WTC11 (cell line): Measurements from ENCODE around the gene CLDN5. TPM values are rescaled to one million over a fixed set of nuclear protein-coding genes. Genes with fewer than 3 reads are reported as not detected.

Source experiments
- ATAC-seq: fragments of 200-7000 bp; cut with Tn5 transposase; 2 replicates; pipeline ENCODE4 v1.10.0; 2021; ENCODE audit warnings: mild to moderate bottlenecking, moderate library complexity
- CTCF ChIA-PET: fragments of 300-600 bp; sonication (Branson Sonifier 250); formaldehyde crosslinking; loops from one replicate; lab custom pipeline; 2021; ENCODE audit warnings: antibody characterized with exemption; lab: Charles Lee
- POLR2A ChIA-PET: fragments of 350-600 bp; sonication (Branson Sonifier 250); formaldehyde crosslinking; loops from one replicate; lab custom pipeline; 2021; ENCODE audit warnings: antibody characterized with exemption; lab: Charles Lee
- DNase-seq: peaks from one replicate; pipeline ENCODE4 v3.0.0; 2021; ENCODE audit warnings: low spot score
- H3K27ac Mint-ChIP-seq: 2 replicates; pipeline ENCODE4 v1.8.0; 2021; ENCODE audit warnings: mixed read lengths
- H3K27me3 Mint-ChIP-seq: 2 replicates; pipeline ENCODE4 v1.8.0; 2021; ENCODE audit warnings: low read depth, mild to moderate bottlenecking, moderate library complexity, mixed read lengths
- H3K36me3 Mint-ChIP-seq: 2 replicates; pipeline ENCODE4 v1.8.0; 2021; ENCODE audit warnings: mixed read lengths
- H3K4me1 Mint-ChIP-seq: 2 replicates; pipeline ENCODE4 v1.8.0; 2022; ENCODE audit warnings: mixed read lengths
- H3K4me3 Mint-ChIP-seq: 2 replicates; pipeline ENCODE4 v1.8.0; 2021; ENCODE audit warnings: mild to moderate bottlenecking, moderate library complexity, mixed read lengths
- H3K9me3 Mint-ChIP-seq: 2 replicates; pipeline ENCODE4 v1.8.0; 2021; ENCODE audit warnings: mixed read lengths
- EMX1 ChIP-seq: fragments of 250-450 bp; sonication (Bioruptor Pico); IDR thresholded peaks from 2 replicates; pipeline ENCODE4 v1.8.0; 2021; ENCODE audit warnings: mild to moderate bottlenecking
- ESRRA ChIP-seq: sonication (generic); formaldehyde crosslinking; IDR thresholded peaks from 2 replicates; pipeline ENCODE4 v1.8.1; 2022; ENCODE audit warnings: mild to moderate bottlenecking, missing genetic modification reagents, borderline replicate concordance
- FOXK1 ChIP-seq: sonication (generic); formaldehyde crosslinking; IDR thresholded peaks from 2 replicates; pipeline ENCODE4 v1.8.0; 2022; ENCODE audit warnings: mild to moderate bottlenecking, moderate library complexity, missing genetic modification reagents
- JUN ChIP-seq: sonication (generic); formaldehyde crosslinking; IDR thresholded peaks from 2 replicates; pipeline ENCODE4 v1.8.0; 2023; ENCODE audit warnings: mild to moderate bottlenecking, missing genetic modification reagents
- NR1H2 ChIP-seq: sonication (generic); formaldehyde crosslinking; IDR thresholded peaks from 2 replicates; pipeline ENCODE4 v1.9.0; 2021; ENCODE audit warnings: mild to moderate bottlenecking, moderate library complexity, missing genetic modification reagents
- SMAD3 ChIP-seq: sonication (generic); formaldehyde crosslinking; IDR thresholded peaks from 2 replicates; pipeline ENCODE4 v1.8.0; 2022; ENCODE audit warnings: missing genetic modification reagents, mild to moderate bottlenecking, borderline replicate concordance
- SP1 ChIP-seq: sonication (generic); formaldehyde crosslinking; conservative IDR thresholded peaks from 2 replicates; pipeline ENCODE4 v1.8.1; 2022; ENCODE audit warnings: missing genetic modification reagents
- TP53 ChIP-seq: sonication (generic); formaldehyde crosslinking; IDR thresholded peaks from 2 replicates; pipeline ENCODE4 v1.8.1; 2023; ENCODE audit warnings: mild to moderate bottlenecking, missing genetic modification reagents
- ZBTB21 ChIP-seq: sonication (generic); formaldehyde crosslinking; IDR thresholded peaks from 2 replicates; pipeline ENCODE4 v1.8.1; 2023; ENCODE audit warnings: mild to moderate bottlenecking, missing genetic modification reagents, borderline replicate concordance
- total RNA-seq: library from RNA; stranded (reverse); gene quantifications from 3 replicates; pipeline ENCODE4 v1.2.3, GENCODE V29; 2021
- TF ChIP-seq, protein P1 (sequence below): sonication (generic); formaldehyde crosslinking; IDR thresholded peaks from 2 replicates; pipeline ENCODE4 v1.8.1; 2023; ENCODE audit warnings: mild to moderate bottlenecking, missing genetic modification reagents
- TF ChIP-seq, protein P2 (sequence below): fragments of 200-600 bp; IDR thresholded peaks from 2 replicates; pipeline ENCODE4 v1.8.0; 2022; ENCODE audit warnings: antibody characterized with exemption
- TF ChIP-seq, protein P3 (sequence below): sonication (generic); formaldehyde crosslinking; IDR thresholded peaks from 2 replicates; pipeline ENCODE4 v1.8.0; 2022; ENCODE audit warnings: mild to moderate bottlenecking, missing genetic modification reagents
- TF ChIP-seq, protein P4 (sequence below): sonication (generic); formaldehyde crosslinking; IDR thresholded peaks from 2 replicates; pipeline ENCODE4 v1.8.0; 2022; ENCODE audit warnings: mild to moderate bottlenecking, missing genetic modification reagents
- TF ChIP-seq, protein P5 (sequence below): sonication (generic); formaldehyde crosslinking; conservative IDR thresholded peaks from 2 replicates; pipeline ENCODE4 v1.8.1; 2023; ENCODE audit warnings: mild to moderate bottlenecking, low read depth, missing genetic modification reagents, moderate library complexity
- TF ChIP-seq, protein P6 (sequence below): sonication (generic); formaldehyde crosslinking; IDR thresholded peaks from 2 replicates; pipeline ENCODE4 v1.8.1; 2023; ENCODE audit warnings: mild to moderate bottlenecking, missing genetic modification reagents, moderate library complexity
- TF ChIP-seq, protein P7 (sequence below): sonication (generic); formaldehyde crosslinking; IDR thresholded peaks from 2 replicates; pipeline ENCODE4 v1.8.1; 2022; ENCODE audit warnings: missing genetic modification reagents, borderline replicate concordance
- TF ChIP-seq, protein P8 (sequence below): sonication (generic); formaldehyde crosslinking; IDR thresholded peaks from 2 replicates; pipeline ENCODE4 v1.8.1; 2023; ENCODE audit warnings: mild to moderate bottlenecking, missing genetic modification reagents, moderate library complexity

The CLDN5 gene
- total RNA-seq, 1 experiment from 2014 or later = 1.0 TPM

DNA sequence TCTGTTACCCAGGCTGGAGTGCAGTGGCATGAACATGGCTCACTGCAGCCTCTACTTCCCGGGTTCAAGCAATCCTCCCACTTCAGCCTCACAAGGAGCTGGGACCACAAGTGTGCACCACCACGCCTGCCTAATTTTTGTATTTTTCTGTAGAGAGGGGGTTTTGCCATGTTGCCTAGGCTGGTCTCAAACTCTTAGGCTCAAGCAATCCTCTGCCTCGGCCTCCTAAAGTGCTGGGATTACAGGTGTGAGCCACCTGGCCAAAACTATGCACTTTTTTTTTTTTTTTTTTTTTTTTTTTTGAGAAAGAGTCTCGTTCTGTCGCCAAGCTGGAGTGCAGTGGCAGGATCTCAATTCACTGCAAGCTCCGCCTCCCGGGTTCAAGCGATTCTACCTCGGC lies 12.4 kb upstream of the CLDN5 start:
- POLR2A ChIA-PET = no interaction called here
- Mint-ChIP-seq H3K4me3 (no peak overlapping the region), H3K27ac (no peak overlapping the region), H3K36me3 (no peaks in the 10 kb centered on the region), H3K27me3 (no peaks in the 10 kb centered on the region; the same call in 1 of the 2 replicates), H3K9me3 (no peaks in the 10 kb centered on the region), H3K4me1 (no peaks in the 10 kb centered on the region; the same call in 1 of the 2 replicates)
- no peak for ATAC-seq
- CTCF ChIA-PET = interaction anchor here (1.5 to 3.2 kb wide), 2 partner anchors 93 to 105 kb away, joined by 3 to 8 read pairs; no protein-coding TSS in a partner anchor
- no peak for DNase-seq
- TF ChIP-seq SMAD3 (CRISPR knock-in tag) = no peak
- TF ChIP-seq, protein P1, sequence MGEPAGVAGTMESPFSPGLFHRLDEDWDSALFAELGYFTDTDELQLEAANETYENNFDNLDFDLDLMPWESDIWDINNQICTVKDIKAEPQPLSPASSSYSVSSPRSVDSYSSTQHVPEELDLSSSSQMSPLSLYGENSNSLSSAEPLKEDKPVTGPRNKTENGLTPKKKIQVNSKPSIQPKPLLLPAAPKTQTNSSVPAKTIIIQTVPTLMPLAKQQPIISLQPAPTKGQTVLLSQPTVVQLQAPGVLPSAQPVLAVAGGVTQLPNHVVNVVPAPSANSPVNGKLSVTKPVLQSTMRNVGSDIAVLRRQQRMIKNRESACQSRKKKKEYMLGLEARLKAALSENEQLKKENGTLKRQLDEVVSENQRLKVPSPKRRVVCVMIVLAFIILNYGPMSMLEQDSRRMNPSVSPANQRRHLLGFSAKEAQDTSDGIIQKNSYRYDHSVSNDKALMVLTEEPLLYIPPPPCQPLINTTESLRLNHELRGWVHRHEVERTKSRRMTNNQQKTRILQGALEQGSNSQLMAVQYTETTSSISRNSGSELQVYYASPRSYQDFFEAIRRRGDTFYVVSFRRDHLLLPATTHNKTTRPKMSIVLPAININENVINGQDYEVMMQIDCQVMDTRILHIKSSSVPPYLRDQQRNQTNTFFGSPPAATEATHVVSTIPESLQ (CRISPR knock-in tag) = no peak
- no peak for TF ChIP-seq EMX1 (CRISPR knock-in tag)
- TF ChIP-seq, protein P2, sequence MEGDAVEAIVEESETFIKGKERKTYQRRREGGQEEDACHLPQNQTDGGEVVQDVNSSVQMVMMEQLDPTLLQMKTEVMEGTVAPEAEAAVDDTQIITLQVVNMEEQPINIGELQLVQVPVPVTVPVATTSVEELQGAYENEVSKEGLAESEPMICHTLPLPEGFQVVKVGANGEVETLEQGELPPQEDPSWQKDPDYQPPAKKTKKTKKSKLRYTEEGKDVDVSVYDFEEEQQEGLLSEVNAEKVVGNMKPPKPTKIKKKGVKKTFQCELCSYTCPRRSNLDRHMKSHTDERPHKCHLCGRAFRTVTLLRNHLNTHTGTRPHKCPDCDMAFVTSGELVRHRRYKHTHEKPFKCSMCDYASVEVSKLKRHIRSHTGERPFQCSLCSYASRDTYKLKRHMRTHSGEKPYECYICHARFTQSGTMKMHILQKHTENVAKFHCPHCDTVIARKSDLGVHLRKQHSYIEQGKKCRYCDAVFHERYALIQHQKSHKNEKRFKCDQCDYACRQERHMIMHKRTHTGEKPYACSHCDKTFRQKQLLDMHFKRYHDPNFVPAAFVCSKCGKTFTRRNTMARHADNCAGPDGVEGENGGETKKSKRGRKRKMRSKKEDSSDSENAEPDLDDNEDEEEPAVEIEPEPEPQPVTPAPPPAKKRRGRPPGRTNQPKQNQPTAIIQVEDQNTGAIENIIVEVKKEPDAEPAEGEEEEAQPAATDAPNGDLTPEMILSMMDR = no peak
- TF ChIP-seq, protein P3, sequence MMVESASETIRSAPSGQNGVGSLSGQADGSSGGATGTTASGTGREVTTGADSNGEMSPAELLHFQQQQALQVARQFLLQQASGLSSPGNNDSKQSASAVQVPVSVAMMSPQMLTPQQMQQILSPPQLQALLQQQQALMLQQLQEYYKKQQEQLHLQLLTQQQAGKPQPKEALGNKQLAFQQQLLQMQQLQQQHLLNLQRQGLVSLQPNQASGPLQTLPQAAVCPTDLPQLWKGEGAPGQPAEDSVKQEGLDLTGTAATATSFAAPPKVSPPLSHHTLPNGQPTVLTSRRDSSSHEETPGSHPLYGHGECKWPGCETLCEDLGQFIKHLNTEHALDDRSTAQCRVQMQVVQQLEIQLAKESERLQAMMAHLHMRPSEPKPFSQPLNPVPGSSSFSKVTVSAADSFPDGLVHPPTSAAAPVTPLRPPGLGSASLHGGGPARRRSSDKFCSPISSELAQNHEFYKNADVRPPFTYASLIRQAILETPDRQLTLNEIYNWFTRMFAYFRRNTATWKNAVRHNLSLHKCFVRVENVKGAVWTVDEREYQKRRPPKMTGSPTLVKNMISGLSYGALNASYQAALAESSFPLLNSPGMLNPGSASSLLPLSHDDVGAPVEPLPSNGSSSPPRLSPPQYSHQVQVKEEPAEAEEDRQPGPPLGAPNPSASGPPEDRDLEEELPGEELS = no peak
- TF ChIP-seq ESRRA = no peak
- TF ChIP-seq, protein P4, sequence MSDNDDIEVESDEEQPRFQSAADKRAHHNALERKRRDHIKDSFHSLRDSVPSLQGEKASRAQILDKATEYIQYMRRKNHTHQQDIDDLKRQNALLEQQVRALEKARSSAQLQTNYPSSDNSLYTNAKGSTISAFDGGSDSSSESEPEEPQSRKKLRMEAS (CRISPR knock-in tag) = no peak
- TF ChIP-seq, protein P5, sequence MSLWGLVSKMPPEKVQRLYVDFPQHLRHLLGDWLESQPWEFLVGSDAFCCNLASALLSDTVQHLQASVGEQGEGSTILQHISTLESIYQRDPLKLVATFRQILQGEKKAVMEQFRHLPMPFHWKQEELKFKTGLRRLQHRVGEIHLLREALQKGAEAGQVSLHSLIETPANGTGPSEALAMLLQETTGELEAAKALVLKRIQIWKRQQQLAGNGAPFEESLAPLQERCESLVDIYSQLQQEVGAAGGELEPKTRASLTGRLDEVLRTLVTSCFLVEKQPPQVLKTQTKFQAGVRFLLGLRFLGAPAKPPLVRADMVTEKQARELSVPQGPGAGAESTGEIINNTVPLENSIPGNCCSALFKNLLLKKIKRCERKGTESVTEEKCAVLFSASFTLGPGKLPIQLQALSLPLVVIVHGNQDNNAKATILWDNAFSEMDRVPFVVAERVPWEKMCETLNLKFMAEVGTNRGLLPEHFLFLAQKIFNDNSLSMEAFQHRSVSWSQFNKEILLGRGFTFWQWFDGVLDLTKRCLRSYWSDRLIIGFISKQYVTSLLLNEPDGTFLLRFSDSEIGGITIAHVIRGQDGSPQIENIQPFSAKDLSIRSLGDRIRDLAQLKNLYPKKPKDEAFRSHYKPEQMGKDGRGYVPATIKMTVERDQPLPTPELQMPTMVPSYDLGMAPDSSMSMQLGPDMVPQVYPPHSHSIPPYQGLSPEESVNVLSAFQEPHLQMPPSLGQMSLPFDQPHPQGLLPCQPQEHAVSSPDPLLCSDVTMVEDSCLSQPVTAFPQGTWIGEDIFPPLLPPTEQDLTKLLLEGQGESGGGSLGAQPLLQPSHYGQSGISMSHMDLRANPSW (CRISPR knock-in tag) = no peak
- TF ChIP-seq ZBTB21 = no peak
- TF ChIP-seq, protein P6, sequence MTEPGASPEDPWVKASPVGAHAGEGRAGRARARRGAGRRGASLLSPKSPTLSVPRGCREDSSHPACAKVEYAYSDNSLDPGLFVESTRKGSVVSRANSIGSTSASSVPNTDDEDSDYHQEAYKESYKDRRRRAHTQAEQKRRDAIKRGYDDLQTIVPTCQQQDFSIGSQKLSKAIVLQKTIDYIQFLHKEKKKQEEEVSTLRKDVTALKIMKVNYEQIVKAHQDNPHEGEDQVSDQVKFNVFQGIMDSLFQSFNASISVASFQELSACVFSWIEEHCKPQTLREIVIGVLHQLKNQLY (CRISPR knock-in tag) = no peak
- TF ChIP-seq TP53 (CRISPR knock-in tag) = no peak
- TF ChIP-seq NR1H2 (CRISPR knock-in tag) = no peak
- no peak for TF ChIP-seq FOXK1 (CRISPR knock-in tag)

DNA sequence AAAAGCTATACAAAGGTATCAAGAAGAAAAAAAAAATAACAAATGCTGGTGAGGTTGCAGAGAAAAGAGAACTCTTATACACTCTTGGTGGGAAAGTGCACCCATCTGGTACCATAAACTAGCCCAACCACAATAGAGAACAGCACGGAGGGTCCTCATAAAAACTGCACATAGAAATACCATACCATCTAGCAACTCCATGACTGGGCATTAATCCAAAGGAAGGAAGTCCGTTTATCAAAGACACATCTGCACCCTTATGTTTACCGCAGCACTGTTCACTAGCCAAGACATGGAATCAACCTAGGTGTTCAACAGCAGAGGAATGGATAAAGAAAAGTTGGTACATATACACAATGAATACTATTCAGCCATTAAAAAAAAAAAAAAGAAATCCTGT lies 10.8 kb upstream of the CLDN5 start:
- H3K4me1 Mint-ChIP-seq = no peaks in the 10 kb centered on the region; the same call in 1 of the 2 replicates
- DNase-seq (no peak), ATAC-seq (no peak)
- H3K4me3 Mint-ChIP-seq = no peak overlapping the region
- no peaks in the 10 kb centered on the region for H3K9me3 Mint-ChIP-seq
- CTCF ChIA-PET = interaction anchor here (3.2 kb wide), 1 partner anchor 95 kb away, joined by 8 read pairs; no protein-coding TSS in a partner anchor
- H3K36me3 Mint-ChIP-seq = no peaks in the 10 kb centered on the region
- H3K27me3 Mint-ChIP-seq = no peaks in the 10 kb centered on the region; the same call in 1 of the 2 replicates
- POLR2A ChIA-PET = interaction anchor here (0.9 kb wide), 1 partner anchor 95 kb away, joined by 3 read pairs; no protein-coding TSS in a partner anchor
- H3K27ac Mint-ChIP-seq = no peak overlapping the region
- TF ChIP-seq, protein P7, sequence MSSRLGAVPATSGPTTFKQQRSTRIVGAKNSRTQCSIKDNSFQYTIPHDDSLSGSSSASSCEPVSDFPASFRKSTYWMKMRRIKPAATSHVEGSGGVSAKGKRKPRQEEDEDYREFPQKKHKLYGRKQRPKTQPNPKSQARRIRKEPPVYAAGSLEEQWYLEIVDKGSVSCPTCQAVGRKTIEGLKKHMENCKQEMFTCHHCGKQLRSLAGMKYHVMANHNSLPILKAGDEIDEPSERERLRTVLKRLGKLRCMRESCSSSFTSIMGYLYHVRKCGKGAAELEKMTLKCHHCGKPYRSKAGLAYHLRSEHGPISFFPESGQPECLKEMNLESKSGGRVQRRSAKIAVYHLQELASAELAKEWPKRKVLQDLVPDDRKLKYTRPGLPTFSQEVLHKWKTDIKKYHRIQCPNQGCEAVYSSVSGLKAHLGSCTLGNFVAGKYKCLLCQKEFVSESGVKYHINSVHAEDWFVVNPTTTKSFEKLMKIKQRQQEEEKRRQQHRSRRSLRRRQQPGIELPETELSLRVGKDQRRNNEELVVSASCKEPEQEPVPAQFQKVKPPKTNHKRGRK (CRISPR knock-in tag) = no peak
- TF ChIP-seq, protein P8, sequence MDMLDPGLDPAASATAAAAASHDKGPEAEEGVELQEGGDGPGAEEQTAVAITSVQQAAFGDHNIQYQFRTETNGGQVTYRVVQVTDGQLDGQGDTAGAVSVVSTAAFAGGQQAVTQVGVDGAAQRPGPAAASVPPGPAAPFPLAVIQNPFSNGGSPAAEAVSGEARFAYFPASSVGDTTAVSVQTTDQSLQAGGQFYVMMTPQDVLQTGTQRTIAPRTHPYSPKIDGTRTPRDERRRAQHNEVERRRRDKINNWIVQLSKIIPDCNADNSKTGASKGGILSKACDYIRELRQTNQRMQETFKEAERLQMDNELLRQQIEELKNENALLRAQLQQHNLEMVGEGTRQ (CRISPR knock-in tag) = no peak
- TF ChIP-seq, protein P5 (CRISPR knock-in tag) = no peak
- TF ChIP-seq, protein P6 (CRISPR knock-in tag) = no peak
- TF ChIP-seq JUN (CRISPR knock-in tag) (no peak), SP1 (no peak)
